ENCODE measurements around the gene JCAD.
A peak's percentile ranks its signal among the peaks of the same experiment; 100 is the strongest.
"Not testable (repeated sequence)": the region's sequence is repeated elsewhere in the genome, so short reads cannot be mapped to it uniquely, and the experiment has no call there.

Gene JCAD, protein sequence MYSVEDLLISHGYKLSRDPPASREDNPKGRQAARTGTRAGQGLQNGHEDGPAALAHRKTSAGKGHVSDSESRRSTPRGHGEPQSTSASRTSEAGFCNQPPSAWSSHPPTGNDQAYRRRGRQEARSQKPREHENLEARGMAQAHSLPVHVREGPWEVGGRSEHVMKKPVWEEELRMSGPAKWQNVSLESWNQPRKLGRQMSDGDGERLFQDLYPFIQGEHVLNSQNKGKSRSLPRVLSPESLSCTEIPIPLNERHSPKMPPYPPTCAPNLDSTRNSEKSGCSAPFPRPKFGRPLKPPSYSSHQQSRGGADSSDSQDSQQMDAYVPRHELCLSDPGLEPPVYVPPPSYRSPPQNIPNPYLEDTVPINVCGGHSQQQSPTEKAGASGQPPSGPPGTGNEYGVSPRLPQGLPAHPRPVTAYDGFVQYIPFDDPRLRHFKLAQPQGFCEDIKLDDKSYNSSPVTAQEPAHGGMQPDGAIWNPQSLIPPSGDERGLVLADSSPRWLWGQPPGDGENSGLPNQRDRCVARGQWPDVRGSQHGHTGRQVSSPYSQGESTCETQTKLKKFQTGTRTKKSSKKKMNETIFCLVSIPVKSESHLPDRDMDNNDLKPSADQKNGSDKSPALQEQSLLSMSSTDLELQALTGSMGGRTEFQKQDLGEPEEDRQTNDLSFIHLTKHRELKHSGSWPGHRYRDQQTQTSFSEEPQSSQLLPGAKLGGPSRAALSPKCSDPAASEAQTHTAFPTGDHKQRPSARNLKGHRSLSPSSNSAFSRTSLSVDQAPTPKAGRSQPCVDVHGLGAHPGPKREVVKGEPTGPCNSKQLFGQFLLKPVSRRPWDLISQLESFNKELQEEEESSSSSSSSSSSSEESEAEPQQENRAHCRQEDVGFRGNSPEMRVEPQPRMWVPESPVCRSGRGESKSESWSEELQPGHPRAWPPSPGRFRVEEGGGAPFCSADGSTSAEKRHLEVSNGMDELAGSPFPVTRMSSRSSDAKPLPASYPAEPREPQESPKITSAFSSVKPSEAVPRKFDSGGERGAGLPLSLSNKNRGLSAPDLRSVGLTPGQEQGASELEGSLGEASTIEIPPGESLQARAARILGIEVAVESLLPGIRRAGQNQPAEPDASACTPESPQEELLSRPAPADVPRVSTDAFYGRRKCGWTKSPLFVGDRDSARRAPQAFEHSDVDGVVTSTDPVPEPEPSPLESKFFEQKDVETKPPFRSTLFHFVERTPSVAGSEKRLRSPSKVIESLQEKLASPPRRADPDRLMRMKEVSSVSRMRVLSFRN (N-terminal part only)

GRCh38 chr10:30059209-30060107 lies at the start of gene JCAD:
Gene JCAD, minus strand, starts transcription at chr10:30059586. Its CDS starts 11,774 bp downstream, at chr10:30047812.
- DNase-seq = peak in 30 of 56 donors; percentile 4 to 63 (median 22)

GRCh38 chr10:30106987-30107386 lies 47.6 kb upstream of the JCAD start:
- no peak for DNase-seq

GRCh38 chr10:30103595-30104320 lies 44.4 kb upstream of the JCAD start:
- no peak for DNase-seq

GRCh38 chr10:30099706-30100105 lies 40.3 kb upstream of the JCAD start:
- DNase-seq = not testable (repeated sequence)

GRCh38 chr10:30099101-30099500 lies 39.7 kb upstream of the JCAD start:
- no peak for DNase-seq

- no peak for DNase-seq
Measured at GRCh38 chr10:30098629-30099028, 39.2 kb upstream of the JCAD start.

GRCh38 chr10:30096564-30096963 lies 37.2 kb upstream of the JCAD start:
- DNase-seq = no peak

DNA sequence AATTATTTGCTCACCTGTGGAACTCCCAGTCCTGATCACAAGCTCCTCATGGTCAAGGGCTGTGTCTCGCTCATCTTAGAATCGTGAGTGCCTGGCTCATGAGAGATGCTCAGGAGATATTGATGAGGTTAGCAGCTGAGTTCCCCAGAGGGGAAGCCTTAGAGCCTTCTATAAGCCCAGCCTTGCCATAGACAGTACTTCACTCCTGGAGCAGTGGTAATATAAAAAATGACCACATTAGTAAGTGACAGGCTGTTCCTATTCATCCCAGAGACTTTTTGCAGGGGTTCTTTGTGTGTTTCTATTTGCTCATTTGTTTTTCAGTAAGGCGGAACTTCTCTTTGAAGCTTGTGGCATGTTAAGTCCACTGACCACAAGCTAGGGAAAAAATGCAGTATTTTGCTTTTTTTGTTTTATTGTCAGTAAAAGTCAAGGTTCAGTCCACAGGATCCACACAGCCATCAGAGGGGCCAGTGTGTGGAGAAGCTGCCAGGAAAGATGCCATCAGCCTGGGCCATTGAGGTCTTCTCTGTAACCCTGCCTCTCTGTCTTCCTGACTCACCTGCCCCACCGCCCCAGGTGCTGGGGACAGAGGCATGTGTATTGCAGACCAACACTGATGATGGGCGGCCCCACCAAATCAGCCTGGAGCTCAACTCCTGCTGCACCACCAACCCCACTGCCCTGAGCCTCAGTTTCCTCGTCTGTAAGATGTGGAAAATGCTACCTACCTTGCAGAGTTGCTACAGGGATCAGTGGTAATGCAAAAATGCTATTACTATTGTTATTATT lies 36.4 kb upstream of the JCAD start:
- no peak for DNase-seq

- peak in 2 of 56 donors; percentile 19 to 27 for DNase-seq
Measured at GRCh38 chr10:30094601-30095000, 35.2 kb upstream of the JCAD start.

DNA sequence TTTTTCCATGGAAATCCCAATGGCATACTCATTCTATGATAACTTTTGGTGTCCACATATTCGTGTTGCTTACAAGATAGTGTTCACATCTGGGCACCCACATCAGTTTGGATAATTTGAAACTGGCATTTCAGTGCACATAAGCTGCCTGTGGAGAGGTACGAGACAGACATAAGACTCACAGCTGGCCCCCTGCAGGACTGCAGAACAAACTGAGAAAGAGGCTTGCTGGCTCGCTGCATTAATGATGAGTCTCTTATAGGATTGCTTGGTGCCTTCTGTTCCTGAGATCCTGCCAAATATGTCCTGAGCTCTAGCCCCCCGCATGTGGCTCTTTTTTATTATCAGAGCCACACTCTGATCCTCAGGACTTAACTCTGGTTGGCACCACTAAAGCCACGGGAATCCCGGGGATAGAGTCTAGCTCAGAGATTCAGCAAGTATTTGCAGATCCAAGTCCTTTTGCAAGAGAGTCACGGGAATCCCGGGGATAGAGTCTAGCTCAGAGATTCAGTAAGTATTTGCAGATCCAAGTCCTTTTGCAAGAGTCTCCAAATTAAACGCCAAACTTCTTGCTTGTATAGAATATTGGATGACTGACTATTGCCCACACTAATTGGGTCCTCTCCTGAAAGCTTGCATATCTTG lies 34.0 kb upstream of the JCAD start:
- no peak for DNase-seq

GRCh38 chr10:30092151-30092790 lies 32.9 kb upstream of the JCAD start:
- DNase-seq = peak in 1 of 56 donors; percentile 12

GRCh38 chr10:30091136-30091535 lies 31.8 kb upstream of the JCAD start:
- DNase-seq = peak in 1 of 56 donors; percentile 17

DNA sequence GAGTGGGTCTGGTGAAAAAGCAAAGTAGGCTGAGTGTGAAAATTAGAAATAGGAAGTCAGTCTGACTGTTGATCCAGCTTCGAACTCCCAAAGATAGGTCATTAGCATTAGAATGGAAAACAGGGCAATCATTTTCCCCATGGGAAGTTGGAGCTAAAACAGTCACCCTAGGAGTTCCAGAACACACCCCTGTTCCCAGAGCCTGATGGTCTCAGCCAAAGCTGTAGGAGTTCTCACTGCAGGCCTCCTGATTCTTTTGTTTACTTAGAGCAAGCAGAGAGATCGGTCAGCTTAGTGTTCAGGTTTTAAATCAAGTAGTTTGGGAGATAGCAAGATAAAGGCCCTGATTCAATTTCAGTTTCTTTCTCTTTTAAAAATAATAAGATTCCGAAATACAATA lies 28.8 kb upstream of the JCAD start:
- no peak for DNase-seq

DNA sequence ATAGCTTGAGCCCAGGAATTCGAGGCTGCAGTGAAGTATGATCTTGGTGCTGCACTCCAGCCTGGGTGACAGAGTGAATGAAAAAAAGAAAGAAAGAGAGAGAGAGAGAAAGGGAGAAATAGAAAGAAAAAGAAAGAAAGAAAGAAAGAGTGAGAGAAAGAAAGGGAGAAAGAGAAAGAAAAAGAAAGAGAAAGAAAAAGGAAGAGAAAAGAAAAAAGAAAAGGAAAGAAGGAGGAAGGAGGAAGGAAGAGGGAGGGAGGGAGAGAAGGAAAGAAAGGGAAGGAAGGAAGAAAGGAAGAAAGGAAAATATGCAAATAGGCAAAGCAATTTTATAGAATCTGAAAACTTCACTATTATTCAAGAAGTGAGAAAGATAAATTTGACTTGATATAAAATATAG lies 24.5 kb upstream of the JCAD start:
- DNase-seq = no peak

- no peak for DNase-seq
Measured at GRCh38 chr10:30081182-30081581, 21.8 kb upstream of the JCAD start.

DNA sequence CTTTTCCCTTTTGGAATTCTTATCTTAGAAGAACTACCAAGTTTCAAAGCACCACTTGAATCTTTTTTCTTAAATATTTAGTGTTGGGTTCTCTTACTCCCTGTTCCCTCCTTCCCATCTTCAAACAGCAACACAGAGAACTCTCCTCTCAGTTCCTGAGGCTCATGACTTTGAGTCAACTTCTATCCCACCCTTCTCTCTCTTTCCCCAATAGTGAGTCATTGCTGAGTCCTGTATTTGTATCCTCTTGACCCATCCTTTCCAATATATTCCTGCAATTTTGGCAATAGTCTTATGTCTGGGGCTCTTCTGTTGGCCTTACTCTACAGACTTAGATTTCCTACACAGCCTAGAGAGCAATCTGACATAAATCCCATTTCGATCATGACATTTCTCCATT lies 20.8 kb upstream of the JCAD start:
- DNase-seq = no peak

GRCh38 chr10:30079408-30079807 lies 20.0 kb upstream of the JCAD start:
- DNase-seq = no peak

- no peak for DNase-seq
Measured at GRCh38 chr10:30075481-30075880, 16.1 kb upstream of the JCAD start.

Measured in amygdala (tissue), 56 donors.